Endodermal cell (in vitro differentiated cells): Measurements from ENCODE around the gene TUBB6. TPM values are rescaled to one million over a fixed set of nuclear protein-coding genes. Genes with fewer than 3 reads are reported as not detected.

ENCODE experiments used
- DNase-seq: peaks from one replicate; pipeline ENCODE4 v3.0.0-alpha.2; 2017
- H3K27ac ChIP-seq: 2 replicates; pipeline ENCODE4 v1.5.1; 2013; ENCODE audit warnings: mild to moderate bottlenecking, low read depth, low read length, moderate library complexity
- H3K27me3 ChIP-seq: 2 replicates; pipeline ENCODE4 v1.6.1; 2013; ENCODE audit warnings: mild to moderate bottlenecking, low read length, moderate library complexity; ENCODE audit not compliant: insufficient read depth, control insufficient read depth, poor library complexity, severe bottlenecking
- H3K36me3 ChIP-seq: 2 replicates; pipeline ENCODE4 v1.7.0; 2013; ENCODE audit warnings: mild to moderate bottlenecking, low read length, moderate library complexity; ENCODE audit not compliant: control insufficient read depth, insufficient read depth
- H3K4me1 ChIP-seq: one replicate; pipeline ENCODE4 v1.7.0; 2013; ENCODE audit warnings: low read length; ENCODE audit not compliant: control insufficient read depth, insufficient read depth
- H3K4me3 ChIP-seq: 2 replicates; pipeline ENCODE4 v1.5.1; 2013; ENCODE audit warnings: mild to moderate bottlenecking, low read length, moderate library complexity
- H3K9ac ChIP-seq: 2 replicates; pipeline ENCODE4 v1.6.1; 2013; ENCODE audit warnings: mild to moderate bottlenecking, low read length, moderate library complexity; ENCODE audit not compliant: poor library complexity, severe bottlenecking; ENCODE audit errors: extremely low read depth
- H3K9me3 ChIP-seq: 2 replicates; pipeline ENCODE4 v1.6.1; 2013; ENCODE audit warnings: mild to moderate bottlenecking, low read length, moderate library complexity; ENCODE audit not compliant: control insufficient read depth
- H3K27ac Mint-ChIP-seq: 2 replicates; pipeline ENCODE4 v1.8.0; 2020; ENCODE audit warnings: mixed read lengths
- H3K27me3 Mint-ChIP-seq: 2 replicates; pipeline ENCODE4 v1.8.0; 2021; ENCODE audit warnings: mild to moderate bottlenecking, mixed read lengths; ENCODE audit not compliant: insufficient read depth
- H3K36me3 Mint-ChIP-seq: 2 replicates; pipeline ENCODE4 v1.8.0; 2020; ENCODE audit warnings: low read depth, mixed read lengths
- H3K4me1 Mint-ChIP-seq: 2 replicates; pipeline ENCODE4 v1.8.0; 2020; ENCODE audit warnings: mixed read lengths
- H3K4me3 Mint-ChIP-seq: 2 replicates; pipeline ENCODE4 v1.8.0; 2020; ENCODE audit warnings: mild to moderate bottlenecking, moderate library complexity, mixed read lengths
- H3K9me3 Mint-ChIP-seq: 2 replicates; pipeline ENCODE4 v1.8.0; 2020; ENCODE audit warnings: mild to moderate bottlenecking, mixed read lengths
- WGBS, 2 experiments: methylation state at CpG; one replicate each; pipeline versions ENCODE4 v1.1.5 to v1.1.7; 2013; ENCODE audit warnings: missing lambda C conversion rate in 2 of 2, mixed read lengths in 1 of 2; ENCODE audit not compliant: insufficient coverage in 1 of 2, insufficient read length in 1 of 2; 5-methylcytosine and 5-hydroxymethylcytosine counted together
- total RNA-seq, 2 donors: library from RNA; stranded (reverse); fragmentation: NEBNext Ultra II Directional in 1 of 2; extraction: Animal tissue kit (Norgen Biotek cat#: 25700) in 1 of 2; gene quantifications; 2 replicates in 1 of 2; 3 replicates in 1 of 2; pipeline ENCODE4 v1.2.1, GENCODE V29; 2021
- TF ChIP-seq, protein P1 (sequence below): fragments of 200-600 bp; sonication (generic); conservative IDR thresholded peaks from 2 replicates; pipeline ENCODE4 v1.5.0; 2021; ENCODE audit warnings: antibody characterized with exemption, mild to moderate bottlenecking

Gene TUBB6
- total RNA-seq, 2 donors from 2014 or later, result 33.0 to 45.4 TPM

DNA sequence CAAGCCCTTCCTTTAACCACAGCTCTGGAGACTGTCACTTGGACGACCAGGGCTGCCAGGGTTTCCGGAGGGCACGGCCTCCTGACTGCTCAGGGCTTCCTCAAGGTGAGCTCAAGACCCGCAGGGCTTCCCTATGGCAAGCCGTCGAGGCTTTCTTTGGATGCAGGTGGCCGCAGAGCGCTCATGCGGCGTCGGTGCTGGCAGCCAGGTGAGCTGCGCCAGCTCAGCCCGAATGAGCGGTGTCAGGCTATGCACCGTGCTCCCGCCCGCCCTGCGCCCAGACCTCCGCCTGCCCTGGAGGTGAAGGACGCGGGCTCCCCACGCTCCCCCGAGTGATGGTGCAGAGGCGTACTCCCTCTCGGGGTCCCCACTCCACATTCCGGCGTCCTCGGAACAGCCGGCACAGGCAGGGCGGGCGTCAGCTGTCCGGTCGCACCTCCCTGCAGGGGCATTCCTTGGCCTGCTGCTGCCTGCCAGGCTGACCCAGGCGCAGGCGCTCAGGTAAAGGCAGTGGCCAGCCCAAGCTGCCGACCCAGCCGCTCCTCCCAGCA is 20.8 kb upstream of the TUBB6 start:
- 42 to 51% methylated on average over 22 to 37 of the region's 37 CpGs for WGBS, 2 experiments
- H3K27me3 Mint-ChIP-seq, result peaks cover 52% of the 10 kb centered on the region
- H3K4me3 Mint-ChIP-seq, result peak overlapping the region; percentile 69
- peak overlapping the region; percentile 84 for H3K4me3 ChIP-seq
- H3K9ac ChIP-seq, result no peak overlapping the region
- no peak overlapping the region for H3K27ac ChIP-seq
- H3K27me3 ChIP-seq, result peaks cover 38% of the 10 kb centered on the region
- no peaks in the 10 kb centered on the region for H3K9me3 Mint-ChIP-seq
- H3K36me3 Mint-ChIP-seq, result no peaks in the 10 kb centered on the region
- H3K9me3 ChIP-seq, result no peaks in the 10 kb centered on the region
- no peak overlapping the region for H3K27ac Mint-ChIP-seq
- peak; percentile 86 for DNase-seq
- TF ChIP-seq, protein P1, sequence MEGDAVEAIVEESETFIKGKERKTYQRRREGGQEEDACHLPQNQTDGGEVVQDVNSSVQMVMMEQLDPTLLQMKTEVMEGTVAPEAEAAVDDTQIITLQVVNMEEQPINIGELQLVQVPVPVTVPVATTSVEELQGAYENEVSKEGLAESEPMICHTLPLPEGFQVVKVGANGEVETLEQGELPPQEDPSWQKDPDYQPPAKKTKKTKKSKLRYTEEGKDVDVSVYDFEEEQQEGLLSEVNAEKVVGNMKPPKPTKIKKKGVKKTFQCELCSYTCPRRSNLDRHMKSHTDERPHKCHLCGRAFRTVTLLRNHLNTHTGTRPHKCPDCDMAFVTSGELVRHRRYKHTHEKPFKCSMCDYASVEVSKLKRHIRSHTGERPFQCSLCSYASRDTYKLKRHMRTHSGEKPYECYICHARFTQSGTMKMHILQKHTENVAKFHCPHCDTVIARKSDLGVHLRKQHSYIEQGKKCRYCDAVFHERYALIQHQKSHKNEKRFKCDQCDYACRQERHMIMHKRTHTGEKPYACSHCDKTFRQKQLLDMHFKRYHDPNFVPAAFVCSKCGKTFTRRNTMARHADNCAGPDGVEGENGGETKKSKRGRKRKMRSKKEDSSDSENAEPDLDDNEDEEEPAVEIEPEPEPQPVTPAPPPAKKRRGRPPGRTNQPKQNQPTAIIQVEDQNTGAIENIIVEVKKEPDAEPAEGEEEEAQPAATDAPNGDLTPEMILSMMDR, result no peak
- H3K4me1 Mint-ChIP-seq, result peaks cover 29% of the 10 kb centered on the region
- peaks cover 3% of the 10 kb centered on the region for H3K4me1 ChIP-seq
- H3K36me3 ChIP-seq, result no peaks in the 10 kb centered on the region

DNA sequence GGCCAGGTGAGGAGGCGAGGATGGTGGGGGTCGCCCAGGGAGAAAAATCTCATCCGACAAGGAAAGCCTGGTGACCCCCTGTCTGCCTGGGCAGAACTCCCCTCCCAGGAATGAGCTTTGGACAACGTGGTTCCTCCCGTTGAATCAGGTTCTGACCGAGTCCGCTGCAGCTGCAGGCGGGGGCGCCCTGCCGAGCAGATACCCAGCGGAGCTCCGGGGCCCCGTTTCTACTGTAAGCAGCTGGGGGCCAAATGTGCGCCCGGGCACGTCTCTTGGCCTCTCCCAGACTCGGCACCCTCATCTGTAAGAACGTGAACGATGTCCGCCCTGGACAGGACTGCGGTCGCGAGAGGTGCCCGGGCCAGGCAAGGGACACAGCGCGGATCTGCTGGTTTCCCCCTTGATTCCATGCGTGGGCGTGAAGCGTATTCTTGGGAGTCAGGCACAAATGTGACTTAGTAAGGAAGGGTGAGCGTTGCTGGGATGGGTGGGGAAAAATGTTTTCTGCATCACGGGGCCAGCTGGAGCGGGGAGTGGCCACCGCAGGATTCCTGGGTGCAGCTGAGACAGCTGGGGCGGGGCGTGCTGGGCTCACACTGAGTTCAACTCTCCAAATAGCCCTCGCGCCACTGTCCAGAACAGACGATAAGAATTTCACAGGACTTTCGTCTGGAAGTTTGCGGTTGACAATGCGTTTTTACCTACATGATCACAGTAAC is 20.2 kb upstream of the TUBB6 start:
- no peak overlapping the region for H3K27ac ChIP-seq
- 2 to 5% methylated on average over 15 to 41 of the region's 41 CpGs for WGBS, 2 experiments
- H3K4me3 ChIP-seq, result peak overlapping the region; percentile 84
- H3K4me3 Mint-ChIP-seq, result peak overlapping the region; percentile 69
- H3K4me1 Mint-ChIP-seq, result peaks cover 24% of the 10 kb centered on the region
- no peaks in the 10 kb centered on the region for H3K9me3 Mint-ChIP-seq
- no peaks in the 10 kb centered on the region for H3K9me3 ChIP-seq
- H3K9ac ChIP-seq, result peak overlapping the region; percentile 19
- peaks cover 38% of the 10 kb centered on the region for H3K27me3 ChIP-seq
- H3K36me3 ChIP-seq, result no peaks in the 10 kb centered on the region
- H3K4me1 ChIP-seq, result peaks cover 3% of the 10 kb centered on the region
- TF ChIP-seq, protein P1, result no peak
- peak; percentile 77 for DNase-seq
- H3K27ac Mint-ChIP-seq, result peak overlapping the region; percentile 44
- no peaks in the 10 kb centered on the region for H3K36me3 Mint-ChIP-seq
- H3K27me3 Mint-ChIP-seq, result peaks cover 52% of the 10 kb centered on the region

DNA sequence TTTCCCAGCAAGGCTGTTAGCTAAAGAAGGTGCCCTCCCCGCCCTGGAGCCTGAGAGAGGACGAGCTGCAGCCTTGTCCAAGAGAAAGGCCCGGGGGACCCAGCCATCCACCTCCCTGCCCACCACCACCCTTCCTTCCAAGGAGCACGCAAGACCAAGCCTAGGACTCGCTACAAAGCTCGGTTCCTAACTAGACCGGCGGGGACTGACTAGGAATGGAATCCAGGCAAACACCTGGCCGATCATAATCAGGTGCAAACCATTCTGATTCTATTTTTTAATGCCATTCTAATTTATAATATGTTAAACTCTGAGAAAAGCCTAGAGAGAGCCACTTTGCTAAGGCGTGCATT is 19.7 kb upstream of the TUBB6 start:
- WGBS, 2 experiments, result 0 to 5% methylated on average over 1 to 10 of the region's 10 CpGs
- peak overlapping the region; percentile 84 for H3K4me3 ChIP-seq
- no peak overlapping the region for H3K27ac Mint-ChIP-seq
- H3K36me3 Mint-ChIP-seq, result no peaks in the 10 kb centered on the region
- H3K36me3 ChIP-seq, result no peaks in the 10 kb centered on the region
- no peak overlapping the region for H3K27ac ChIP-seq
- H3K27me3 ChIP-seq, result peaks cover 38% of the 10 kb centered on the region
- H3K9me3 ChIP-seq, result no peaks in the 10 kb centered on the region
- peaks cover 22% of the 10 kb centered on the region for H3K4me1 Mint-ChIP-seq
- H3K9ac ChIP-seq, result no peak overlapping the region
- TF ChIP-seq, protein P1, result no peak
- peak overlapping the region; percentile 69 for H3K4me3 Mint-ChIP-seq
- H3K27me3 Mint-ChIP-seq, result peaks cover 50% of the 10 kb centered on the region
- H3K9me3 Mint-ChIP-seq, result no peaks in the 10 kb centered on the region
- no peak for DNase-seq
- H3K4me1 ChIP-seq, result peaks cover 3% of the 10 kb centered on the region
